Fibroblast of villous mesenchyme (primary cell): ENCODE measurements around the gene FBN3. TPM values are rescaled to one million over a fixed set of nuclear protein-coding genes. Genes with fewer than 3 reads are reported as not detected.

Experiments
- DNase-seq: peaks from one replicate; pipeline ENCODE4 v3.0.0-alpha.2; 2010; ENCODE audit warnings: low read depth
- H3K4me3 ChIP-seq: 2 replicates; pipeline ENCODE4 v1.5.1; 2011; ENCODE audit warnings: low read depth, mild to moderate bottlenecking, low read length
- CTCF ChIP-seq: IDR thresholded peaks from 2 replicates; pipeline ENCODE4 v1.5.1; 2012; ENCODE audit warnings: low read depth, mild to moderate bottlenecking, low read length; ENCODE audit not compliant: insufficient read depth
- total RNA-seq: library from RNA; depleted of rRNA; stranded (reverse); fragments of >200 nt; gene quantifications from 2 replicates; pipeline ENCODE4 v1.2.3, GENCODE V29; 2012

The FBN3 gene
- total RNA-seq, 1 donor: not detected

GRCh38 chr19:8142513-8142900 lies 6.9 kb downstream of the FBN3 start:
- no peak for TF ChIP-seq CTCF
- DNase-seq: no peak
- no peak overlapping the region for H3K4me3 ChIP-seq

- no peak overlapping the region for H3K4me3 ChIP-seq
- DNase-seq: no peak
- TF ChIP-seq CTCF: no peak
Observed at GRCh38 chr19:8141726-8142512, 7.5 kb downstream of the FBN3 start.

DNA sequence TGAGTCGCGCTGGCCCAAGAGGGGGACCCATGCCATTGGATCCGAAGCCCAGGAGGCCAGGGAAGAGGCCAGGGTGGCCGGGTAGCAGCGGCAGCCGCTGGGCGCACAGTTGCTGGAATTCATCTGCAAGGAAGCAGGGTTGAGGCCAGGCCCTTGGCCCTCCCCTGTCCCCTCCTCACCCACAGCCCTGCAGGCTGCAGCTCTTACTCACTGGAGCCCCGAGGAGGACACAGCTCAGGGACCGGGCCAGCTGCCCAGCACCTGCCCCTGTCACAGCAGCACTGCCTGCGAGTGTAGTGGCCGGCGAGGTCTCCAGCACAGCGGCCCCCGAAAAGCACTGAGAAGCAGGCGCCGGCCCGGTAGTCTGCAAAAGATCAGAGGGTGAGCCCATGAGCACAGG lies 11.2 kb downstream of the FBN3 start:
- no peak overlapping the region for H3K4me3 ChIP-seq
- DNase-seq: no peak
- TF ChIP-seq CTCF: no peak

DNA sequence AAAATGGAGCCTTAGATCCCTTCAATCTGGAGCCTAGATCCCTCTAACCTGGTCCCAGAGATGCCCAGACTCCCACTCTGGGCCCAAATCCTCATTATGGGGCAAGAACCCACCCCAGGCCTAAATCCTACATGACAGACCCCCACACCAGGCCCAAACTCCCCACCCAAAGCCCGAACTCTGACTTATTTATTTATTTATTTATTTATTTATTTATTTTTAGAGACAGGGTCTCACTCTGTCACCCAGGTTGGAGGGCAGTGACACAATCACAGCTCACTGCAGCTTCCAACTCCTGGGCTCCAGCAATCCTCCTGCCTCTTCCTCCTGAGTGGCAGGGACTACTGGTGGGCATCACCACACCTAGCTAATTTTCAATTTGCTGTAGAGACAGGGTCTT lies 12.0 kb downstream of the FBN3 start:
- TF ChIP-seq CTCF: no peak
- no peak overlapping the region for H3K4me3 ChIP-seq
- DNase-seq: no peak

DNA sequence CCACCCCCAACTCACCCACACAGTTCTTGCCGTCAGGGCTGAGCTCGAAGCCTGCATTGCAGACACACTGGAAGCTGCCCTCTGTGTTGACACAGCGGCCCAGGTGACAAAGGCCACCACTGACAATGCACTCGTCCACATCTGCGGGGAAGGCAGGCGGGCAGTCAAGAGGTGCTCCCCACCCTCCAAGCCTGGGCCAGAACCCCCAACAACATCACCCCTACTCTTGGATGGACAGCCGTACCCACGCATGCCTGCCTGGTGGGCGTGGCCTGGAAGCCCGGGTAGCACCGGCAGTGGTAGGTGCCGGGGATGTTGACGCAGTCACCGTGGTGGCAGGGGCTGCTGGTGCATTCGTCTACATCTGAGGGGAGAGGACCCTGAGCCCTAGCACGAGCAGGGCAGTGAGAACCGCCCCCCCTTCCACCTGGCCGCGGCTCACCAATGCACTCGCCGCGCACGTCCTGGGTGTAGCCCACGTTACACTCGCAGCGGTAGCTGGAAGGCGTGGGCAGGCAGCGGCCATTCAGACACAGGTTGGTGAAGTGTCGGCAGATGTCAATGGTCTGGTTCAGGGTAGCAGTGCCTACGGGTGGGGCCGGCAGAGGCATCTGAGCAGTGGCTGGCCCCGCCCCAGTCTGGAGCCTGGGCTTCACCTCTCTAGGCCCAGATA lies 13.3 kb downstream of the FBN3 start:
- no peak for TF ChIP-seq CTCF
- DNase-seq: no peak

GRCh38 chr19:8132858-8133458 lies 16.4 kb downstream of the FBN3 start:
- no peak overlapping the region for H3K4me3 ChIP-seq
- TF ChIP-seq CTCF: no peak
- no peak for DNase-seq

More for the DNA sequence above, 13.3 kb downstream of the FBN3 start:
- no peak overlapping the region for H3K4me3 ChIP-seq
